HCT116 (cell line): ENCODE results near the gene METTL1. TPM values are rescaled to one million over a fixed set of nuclear protein-coding genes. Genes with fewer than 3 reads are reported as not detected.
A peak's percentile ranks its signal among the peaks of the same experiment; 100 is the strongest.

ENCODE experiments used
- ATAC-seq: fragments of 200-7000 bp; cut with Tn5 transposase; 2 replicates; pipeline ENCODE4 v1.9.1; 2020; ENCODE audit warnings: mild to moderate bottlenecking, moderate library complexity
- BruUV-seq: library from RNA; stranded (reverse); fragments of 400-500 nt; replicated peaks from 2 replicates; lab custom pipeline; 2021; lab: Mats Ljungman, UMichigan
- CTCF ChIA-PET: fragments of 300-600 bp; sonication (Branson Sonifier 250); formaldehyde crosslinking; loops from one replicate; lab custom pipeline; 2021; ENCODE audit warnings: antibody characterized with exemption; lab: Charles Lee
- POLR2A ChIA-PET: fragments of 300-600, 350-600 bp; sonication (Branson Sonifier 250); formaldehyde crosslinking; loops from one replicate; lab custom pipeline; 2021; ENCODE audit warnings: antibody characterized with exemption; lab: Charles Lee
- RAD21 ChIA-PET, 2 experiments: fragments of 300-600 bp; sonication (Branson Sonifier 250); formaldehyde crosslinking; loops; one replicate each; lab custom pipeline; 2023; ENCODE audit warnings: low total read pairs in 2 of 2; ENCODE audit not compliant: uncharacterized antibody in 2 of 2, unreplicated experiment in 2 of 2, low non-redundant PET in 1 of 2; lab: Charles Lee
- DNase-seq: peaks from one replicate; pipeline ENCODE4 v3.0.0-alpha.2; 2010; ENCODE audit warnings: low read depth, low spot score
- H2AFZ ChIP-seq: fragments of 200-600 bp; shearing (Covaris generic), sonication (generic); 2 replicates; pipeline ENCODE4 v1.6.1; 2017; ENCODE audit warnings: low read depth, mixed run types, mixed read lengths, antibody characterized with exemption, low read length; ENCODE audit not compliant: poor library complexity, severe bottlenecking
- H3K27ac ChIP-seq: 2 replicates; pipeline ENCODE4 v1.5.1; 2012; ENCODE audit warnings: low read depth, low read length
- H3K27me3 ChIP-seq: fragments of 200-600 bp; sonication (generic); 2 replicates; pipeline ENCODE4 v1.6.1; 2016; ENCODE audit warnings: mixed run types, low read length, mixed read lengths; ENCODE audit not compliant: insufficient read depth
- H3K36me3 ChIP-seq, 2 experiments: fragments of 200-500 bp in 1 of 2; fragments of 200-600 bp in 1 of 2; sonication (Bioruptor generic) in 1 of 2; sonication (generic) in 1 of 2; 2 replicates each; pipeline versions ENCODE4 v1.5.1 to v1.6.1; 2014 to 2016; ENCODE audit warnings: low read length in 2 of 2, inconsistent platforms in 1 of 2, mixed read lengths in 1 of 2, mixed run types in 1 of 2; ENCODE audit not compliant: insufficient read depth in 2 of 2, control insufficient read depth in 1 of 2
- H3K4me1 ChIP-seq, 2 experiments: fragments of 200-600 bp in 1 of 2; sonication (generic) in 1 of 2; 2 replicates each; pipeline versions ENCODE4 v1.5.1 to v1.6.1; 2012 to 2017; ENCODE audit warnings: low read length in 2 of 2, inconsistent platforms in 1 of 2, mild to moderate bottlenecking in 1 of 2, mixed read lengths in 1 of 2, mixed run types in 1 of 2, moderate library complexity in 1 of 2; ENCODE audit not compliant: insufficient read depth in 2 of 2, control insufficient read depth in 1 of 2
- H3K4me2 ChIP-seq: fragments of 200-600 bp; sonication (generic); 2 replicates; pipeline ENCODE4 v1.6.1; 2017; ENCODE audit warnings: mixed run types, low read length, mixed read lengths
- H3K4me3 ChIP-seq, 2 experiments: fragments of 200-600 bp in 1 of 2; sonication (generic) in 1 of 2; replicated peaks in 1 of 2; 2 replicates each; pipeline ENCODE4 v1.5.1; 2011 to 2016; ENCODE audit warnings: low read length in 2 of 2, control low read depth in 1 of 2, low read depth in 1 of 2, mild to moderate bottlenecking in 1 of 2, mixed read lengths in 1 of 2, mixed run types in 1 of 2
- H3K79me2 ChIP-seq: fragments of 200-600 bp; sonication (generic); 2 replicates; pipeline ENCODE4 v1.6.1; 2017; ENCODE audit warnings: mild to moderate bottlenecking, mixed run types, low read length, moderate library complexity, mixed read lengths; ENCODE audit not compliant: insufficient read depth
- H3K9ac ChIP-seq: fragments of 200-600 bp; sonication (generic); 2 replicates; pipeline ENCODE4 v1.6.1; 2016; ENCODE audit warnings: low read length, mixed read lengths
- H3K9me2 ChIP-seq: fragments of 200-600 bp; sonication (generic), shearing (Covaris generic); 2 replicates; pipeline ENCODE4 v1.6.1; 2017; ENCODE audit warnings: mixed run types, mild to moderate bottlenecking, moderate library complexity; ENCODE audit not compliant: insufficient read depth
- H3K9me3 ChIP-seq, 2 experiments: fragments of 200-500 bp in 1 of 2; fragments of 200-600 bp in 1 of 2; sonication (Bioruptor generic) in 1 of 2; sonication (generic) in 1 of 2; 2 replicates each; pipeline ENCODE4 v1.6.1; 2014 to 2017; ENCODE audit warnings: low read length in 2 of 2, mixed read lengths in 2 of 2, inconsistent platforms in 1 of 2, low read depth in 1 of 2, mild to moderate bottlenecking in 1 of 2, mixed run types in 1 of 2, moderate library complexity in 1 of 2; ENCODE audit not compliant: control insufficient read depth in 1 of 2, insufficient read depth in 1 of 2
- H4K20me1 ChIP-seq: fragments of 200-600 bp; sonication (generic), shearing (Covaris generic); 2 replicates; pipeline ENCODE4 v1.6.1; 2017; ENCODE audit warnings: mixed run types, mild to moderate bottlenecking, moderate library complexity; ENCODE audit not compliant: insufficient read depth
- ATF3 ChIP-seq: IDR thresholded peaks from 2 replicates; pipeline ENCODE4 v1.6.1; 2012
- CBX3 ChIP-seq: IDR thresholded peaks from 2 replicates; pipeline ENCODE4 v1.6.1; 2012; ENCODE audit warnings: low read depth
- CEBPB ChIP-seq: IDR thresholded peaks from 2 replicates; pipeline ENCODE4 v1.6.1; 2012; ENCODE audit warnings: low read depth
- CTCF ChIP-seq, 3 experiments: fragments of 200-600 bp in 1 of 3; sonication (generic) in 1 of 3; IDR thresholded peaks in 2 of 3; conservative IDR thresholded peaks in 1 of 3; 2 replicates each; pipeline ENCODE4 v1.5.1; 2012 to 2017; ENCODE audit warnings: low read depth in 2 of 3, low read length in 2 of 3, antibody characterized with exemption in 1 of 3, borderline replicate concordance in 1 of 3, control low read depth in 1 of 3, mild to moderate bottlenecking in 1 of 3, mixed read lengths in 1 of 3, mixed run types in 1 of 3, moderate library complexity in 1 of 3; ENCODE audit not compliant: insufficient read depth in 1 of 3
- EGR1 ChIP-seq: IDR thresholded peaks from 2 replicates; pipeline ENCODE4 v1.6.1; 2012; ENCODE audit warnings: low read depth
- EZH2 ChIP-seq: fragments of 200-600 bp; sonication (generic); IDR thresholded peaks from 2 replicates; pipeline ENCODE4 v1.6.1; 2017; ENCODE audit warnings: antibody characterized with exemption, mixed run types
- FOSL1 ChIP-seq: IDR thresholded peaks from 2 replicates; pipeline ENCODE4 v1.6.1; 2012; ENCODE audit warnings: low read depth
- JUND ChIP-seq: IDR thresholded peaks from 2 replicates; pipeline ENCODE4 v1.6.1; 2012
- MAX ChIP-seq: IDR thresholded peaks from 2 replicates; pipeline ENCODE4 v1.6.1; 2012
- POLR2A ChIP-seq: IDR thresholded peaks from 2 replicates; pipeline ENCODE4 v1.7.0; 2011; ENCODE audit warnings: borderline replicate concordance; ENCODE audit not compliant: insufficient read depth, insufficient read length; ENCODE audit errors: extremely low read depth
- POLR2AphosphoS5 ChIP-seq: IDR thresholded peaks from 2 replicates; pipeline ENCODE4 v1.6.1; 2011; ENCODE audit warnings: mild to moderate bottlenecking, low read depth, low read length, moderate library complexity
- RAD21 ChIP-seq: IDR thresholded peaks from 2 replicates; pipeline ENCODE4 v1.6.1; 2012; ENCODE audit warnings: low read depth, mild to moderate bottlenecking
- SIN3A ChIP-seq: IDR thresholded peaks from 2 replicates; pipeline ENCODE4 v1.6.1; 2012; ENCODE audit warnings: low read depth
- SP1 ChIP-seq: IDR thresholded peaks from 2 replicates; pipeline ENCODE4 v1.6.1; 2012; ENCODE audit warnings: low read depth
- SRF ChIP-seq: IDR thresholded peaks from 2 replicates; pipeline ENCODE4 v1.6.1; 2012; ENCODE audit warnings: low read depth
- TCF7L2 ChIP-seq: IDR thresholded peaks from 2 replicates; pipeline ENCODE4 v1.7.0; 2011; ENCODE audit warnings: borderline replicate concordance, inconsistent platforms; ENCODE audit not compliant: insufficient read depth, insufficient read length; ENCODE audit errors: extremely low read depth
- YY1 ChIP-seq: IDR thresholded peaks from 2 replicates; pipeline ENCODE4 v1.6.1; 2011; ENCODE audit warnings: low read length, low read depth, moderate library complexity, mild to moderate bottlenecking; ENCODE audit not compliant: insufficient replicate concordance; ENCODE audit errors: extremely low read depth
- ZFX ChIP-seq: fragments of 450-650 bp; IDR thresholded peaks from 2 replicates; pipeline ENCODE4 v1.6.1; 2017
- ZNF274 ChIP-seq: fragments of 200-500 bp; sonication (Bioruptor generic); IDR thresholded peaks from 2 replicates; pipeline ENCODE4 v1.6.1; 2014; ENCODE audit warnings: mild to moderate bottlenecking, low read depth, low read length, inconsistent platforms
- intact Hi-C: fragments of 100-400 bp; cut with micrococcal nuclease; formaldehyde crosslinking; loops from 2 replicates; pipeline ENCODE4 v1.10.0; 2022
- total RNA-seq: library from RNA; stranded (reverse); gene quantifications from one replicate; pipeline ENCODE4 v1.2.1, GENCODE V29; 2021; ENCODE audit not compliant: unreplicated experiment
- TF ChIP-seq, protein P1 (sequence below): IDR thresholded peaks from 2 replicates; pipeline ENCODE4 v1.6.1; 2011; ENCODE audit warnings: mild to moderate bottlenecking, low read length, moderate library complexity; ENCODE audit not compliant: insufficient replicate concordance; ENCODE audit errors: extremely low read depth

The METTL1 gene
- total RNA-seq, 1 experiment from 2014 or later = 56.6 TPM

DNA sequence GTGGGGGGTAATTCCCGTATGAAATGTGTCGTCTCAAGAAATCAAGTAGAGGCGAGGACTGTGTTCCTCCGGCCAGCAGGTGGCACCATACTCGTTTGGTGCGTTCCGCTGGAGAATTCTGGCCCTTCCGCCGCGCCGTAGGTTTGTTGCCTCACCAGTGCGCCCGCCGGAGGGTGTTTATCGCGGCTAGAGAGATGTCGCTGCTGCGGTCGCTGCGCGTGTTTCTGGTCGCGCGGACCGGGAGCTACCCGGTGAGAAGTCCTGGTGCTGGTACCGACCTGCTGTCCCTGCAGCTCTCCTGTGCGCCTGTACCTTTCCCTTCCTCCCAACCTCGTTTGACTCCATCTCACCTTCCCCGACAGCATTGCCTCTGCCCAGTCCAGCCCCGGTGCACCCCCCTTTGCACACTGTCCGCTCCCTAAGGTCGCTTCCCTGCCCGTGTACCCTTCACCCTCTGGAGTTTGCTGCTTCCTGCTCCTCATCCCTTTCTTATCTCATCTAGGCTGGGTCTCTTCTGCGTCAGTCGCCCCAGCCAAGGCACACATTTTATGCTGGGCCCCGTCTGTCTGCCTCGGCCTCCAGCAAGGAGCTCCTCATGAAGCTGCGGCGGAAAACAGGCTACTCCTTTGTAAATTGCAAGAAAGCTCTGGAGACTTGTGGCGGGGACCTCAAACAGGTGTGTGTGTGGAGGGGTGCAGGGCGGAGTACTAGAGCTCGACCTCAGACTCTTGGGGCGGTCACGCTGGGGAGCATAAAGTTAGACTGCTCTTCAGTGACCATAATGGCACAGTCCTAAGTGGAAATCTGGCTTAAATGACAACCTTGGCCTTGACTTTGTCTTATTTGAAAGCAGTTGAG is 10.9 kb upstream of the METTL1 start, which contains the start of gene TSFM:
Gene TSFM (plus strand): TSS at position 180 of the 858 bp plus-strand sequence. CDS start 15 bp downstream, at position 195.
- Histone ChIP-seq H4K20me1 (no peaks in the 10 kb centered on the region), H3K4me2 (peak within 1 kb of the TSS; percentile 74), H3K4me3 (peak within 1 kb of the TSS; percentile 98 to 100), H3K27ac (peak within 1 kb of the TSS; percentile 53), H2AFZ (no peak within 1 kb of the TSS), H3K9me2 (no peaks in the 10 kb centered on the region), H3K27me3 (no peaks in the 10 kb centered on the region), H3K4me1 (peaks cover 6 to 10% of the 10 kb centered on the region in 2 experiments), H3K9ac (peak within 1 kb of the TSS; percentile 91), H3K79me2 (peaks cover 47% of the 10 kb centered on the region), H3K9me3 (no peaks in the 10 kb centered on the region), H3K36me3 (peaks cover 17 to 25% of the 10 kb centered on the region in 2 experiments; a peak in 3 of 4 replicates)
- DNase-seq (peak; percentile 89), ATAC-seq (peak; percentile 89)
- no TSS peak for BruUV-seq
- ChIA-PET CTCF (interaction anchor here (0.9 to 1.1 kb wide), 4 partner anchors 10 to 23 kb away, joined by 3 to 5 read pairs (median 4); partner anchors contain the start of genes EEF1AKMT3 and METTL1), RAD21 (interaction anchor here in 1 of 2 experiments (0.7 kb wide), 1 partner anchor 11 kb away, joined by 3 read pairs; the partner anchor contains the start of genes EEF1AKMT3 and METTL1), POLR2A (interaction anchor here (0.7 to 1.2 kb wide), 3 partner anchors 11 to 30 kb away, joined by 3 to 6 read pairs (median 3); partner anchors contain the start of genes EEF1AKMT3 and METTL1)
- intact Hi-C loops = loop anchor here (1.0 kb wide), 1 partner anchor 11 kb away; the partner anchor contains the start of genes EEF1AKMT3 and METTL1
- TF ChIP-seq EGR1 = no peak
- TF ChIP-seq FOSL1 = no peak
- peak; percentile 92 for TF ChIP-seq SP1
- TF ChIP-seq SRF = peak; percentile 90
- no peak; the same call in 1 of the 2 replicates for TF ChIP-seq ATF3
- TF ChIP-seq RAD21 = peak; percentile 47
- peak; percentile 94 for TF ChIP-seq MAX
- TF ChIP-seq SIN3A = peak; percentile 95
- no peak for TF ChIP-seq ZNF274
- peak; percentile 94 for TF ChIP-seq POLR2AphosphoS5
- TF ChIP-seq POLR2A = peak; percentile 79
- TF ChIP-seq CEBPB = peak; percentile 88
- peak; percentile 94 for TF ChIP-seq CBX3
- TF ChIP-seq, protein P1, sequence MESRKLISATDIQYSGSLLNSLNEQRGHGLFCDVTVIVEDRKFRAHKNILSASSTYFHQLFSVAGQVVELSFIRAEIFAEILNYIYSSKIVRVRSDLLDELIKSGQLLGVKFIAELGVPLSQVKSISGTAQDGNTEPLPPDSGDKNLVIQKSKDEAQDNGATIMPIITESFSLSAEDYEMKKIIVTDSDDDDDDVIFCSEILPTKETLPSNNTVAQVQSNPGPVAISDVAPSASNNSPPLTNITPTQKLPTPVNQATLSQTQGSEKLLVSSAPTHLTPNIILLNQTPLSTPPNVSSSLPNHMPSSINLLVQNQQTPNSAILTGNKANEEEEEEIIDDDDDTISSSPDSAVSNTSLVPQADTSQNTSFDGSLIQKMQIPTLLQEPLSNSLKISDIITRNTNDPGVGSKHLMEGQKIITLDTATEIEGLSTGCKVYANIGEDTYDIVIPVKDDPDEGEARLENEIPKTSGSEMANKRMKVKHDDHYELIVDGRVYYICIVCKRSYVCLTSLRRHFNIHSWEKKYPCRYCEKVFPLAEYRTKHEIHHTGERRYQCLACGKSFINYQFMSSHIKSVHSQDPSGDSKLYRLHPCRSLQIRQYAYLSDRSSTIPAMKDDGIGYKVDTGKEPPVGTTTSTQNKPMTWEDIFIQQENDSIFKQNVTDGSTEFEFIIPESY = peak; percentile 89
- TF ChIP-seq ZFX = peak; percentile 59; the same call in 1 of the 2 replicates
- TF ChIP-seq TCF7L2 = peak; percentile 51
- peak; percentile 76 to 93 (median 85) for TF ChIP-seq CTCF (IDR thresholded peaks at IDR 0.05 in 2 of 3, conservative IDR thresholded peaks at IDR 0.05 in 1 of 3; ENCODE audit: borderline replicate concordance in 1 of 3, insufficient read depth in 1 of 3, low read depth in 2 of 3, low read length in 2 of 3)
- no peak; the same call in 1 of the 2 replicates for TF ChIP-seq JUND
- no peak for TF ChIP-seq EZH2
- peak; percentile 73 for TF ChIP-seq YY1
